GM23338 (cell line): Measurements from ENCODE around the gene KXD1. TPM values are rescaled to one million over a fixed set of nuclear protein-coding genes. Genes with fewer than 3 reads are reported as not detected.

Experiments
- ATAC-seq: fragments of 200-7000 bp; cut with Tn5 transposase; 3 replicates; pipeline ENCODE4 v1.9.1; 2020
- DNase-seq: peaks from one replicate; pipeline ENCODE4 v3.0.0-alpha.2; 2015; ENCODE audit warnings: low spot score
- H2AFZ ChIP-seq: fragments of 200-600 bp; sonication (generic); 2 replicates; pipeline ENCODE4 v1.8.0; 2016; ENCODE audit warnings: antibody characterized with exemption, mild to moderate bottlenecking, moderate library complexity
- H3F3A ChIP-seq: fragments of 200-600 bp; sonication (generic); replicated peaks from 2 replicates; pipeline ENCODE4 v1.8.0; 2017; ENCODE audit warnings: antibody characterized with exemption, mixed run types, low read depth
- H3K27ac ChIP-seq: fragments of 200-600 bp; sonication (generic); 2 replicates; pipeline ENCODE4 v1.6.1; 2016; ENCODE audit warnings: low read depth
- H3K27me3 ChIP-seq: fragments of 200-600 bp; sonication (generic); 2 replicates; pipeline ENCODE4 v1.8.0; 2016; ENCODE audit warnings: mild to moderate bottlenecking, mixed run types, moderate library complexity; ENCODE audit not compliant: insufficient read depth
- H3K36me3 ChIP-seq: fragments of 200-600 bp; sonication (generic); 2 replicates; pipeline ENCODE4 v1.8.0; 2016; ENCODE audit warnings: mild to moderate bottlenecking; ENCODE audit not compliant: insufficient read depth
- H3K4me1 ChIP-seq: fragments of 200-600 bp; sonication (generic); 2 replicates; pipeline ENCODE4 v1.8.0; 2016; ENCODE audit warnings: mild to moderate bottlenecking, moderate library complexity; ENCODE audit not compliant: insufficient read depth
- H3K4me2 ChIP-seq: fragments of 200-600 bp; sonication (generic); 2 replicates; pipeline ENCODE4 v1.7.1; 2017; ENCODE audit warnings: mixed run types
- H3K4me3 ChIP-seq: fragments of 200-600 bp; sonication (generic); 2 replicates; pipeline ENCODE4 v1.6.1; 2016; ENCODE audit warnings: mixed run types
- H3K79me2 ChIP-seq: fragments of 200-600 bp; sonication (generic); replicated peaks from 2 replicates; pipeline ENCODE4 v1.8.0; 2017; ENCODE audit warnings: mild to moderate bottlenecking; ENCODE audit not compliant: insufficient read depth
- H3K9me2 ChIP-seq: fragments of 200-600 bp; sonication (generic); 2 replicates; pipeline ENCODE4 v1.8.0; 2017; ENCODE audit not compliant: insufficient read depth
- H4K20me1 ChIP-seq: fragments of 200-600 bp; sonication (generic); replicated peaks from 2 replicates; pipeline ENCODE4 v1.8.0; 2017; ENCODE audit warnings: mild to moderate bottlenecking; ENCODE audit not compliant: insufficient read depth
- H3K27ac Mint-ChIP-seq: 2 replicates; pipeline ENCODE4 v1.8.0; 2020; ENCODE audit warnings: inconsistent platforms, mild to moderate bottlenecking, moderate library complexity, mixed read lengths
- H3K27me3 Mint-ChIP-seq: 3 replicates; pipeline ENCODE4 v1.8.0; 2022; ENCODE audit warnings: low read depth, mild to moderate bottlenecking, moderate library complexity, mixed read lengths, inconsistent platforms; ENCODE audit not compliant: insufficient read depth, poor library complexity
- H3K36me3 Mint-ChIP-seq: 3 replicates; pipeline ENCODE4 v1.8.0; 2021; ENCODE audit warnings: low read depth, mild to moderate bottlenecking, inconsistent platforms, moderate library complexity, mixed read lengths
- H3K4me1 Mint-ChIP-seq: 3 replicates; pipeline ENCODE4 v1.8.0; 2020; ENCODE audit warnings: mild to moderate bottlenecking, inconsistent platforms, mixed read lengths
- H3K4me3 Mint-ChIP-seq: 3 replicates; pipeline ENCODE4 v1.8.0; 2021; ENCODE audit warnings: moderate library complexity, mild to moderate bottlenecking, inconsistent platforms, mixed read lengths
- H3K9me3 Mint-ChIP-seq: 3 replicates; pipeline ENCODE4 v1.8.0; 2020; ENCODE audit warnings: moderate library complexity, mild to moderate bottlenecking, inconsistent platforms, mixed read lengths
- CREB1 ChIP-seq: fragments of 250-450 bp; sonication (Bioruptor Pico); IDR thresholded peaks from 2 replicates; pipeline ENCODE4 v1.5.0; 2020; ENCODE audit warnings: low read depth, mild to moderate bottlenecking, moderate library complexity
- EZH2 ChIP-seq: fragments of 200-600 bp; sonication (generic); IDR thresholded peaks from one replicate; pipeline ENCODE4 v1.8.0; 2017; ENCODE audit warnings: antibody characterized with exemption, mild to moderate bottlenecking, low read depth; ENCODE audit not compliant: unreplicated experiment
- EZH2phosphoT487 ChIP-seq: fragments of 200-600 bp; sonication (generic); IDR thresholded peaks from one replicate; pipeline ENCODE4 v1.8.1; 2018; ENCODE audit warnings: antibody characterized with exemption; ENCODE audit not compliant: unreplicated experiment
- NANOG ChIP-seq: IDR thresholded peaks from 2 replicates; pipeline ENCODE4 v1.6.1; 2016; ENCODE audit warnings: antibody characterized with exemption, borderline replicate concordance
- POLR2AphosphoS5 ChIP-seq: IDR thresholded peaks from 2 replicates; pipeline ENCODE4 v1.6.1; 2016; ENCODE audit warnings: antibody characterized with exemption, low read depth
- STAT1 ChIP-seq: IDR thresholded peaks from one replicate; pipeline ENCODE4 v1.6.1; 2016; ENCODE audit warnings: antibody characterized with exemption; ENCODE audit not compliant: unreplicated experiment
- ZNF114 ChIP-seq: fragments of 250-450 bp; sonication (Bioruptor Pico); IDR thresholded peaks from 2 replicates; pipeline ENCODE4 v1.5.0; 2020; ENCODE audit warnings: mild to moderate bottlenecking, moderate library complexity
- ZNF331 ChIP-seq: fragments of 250-450 bp; sonication (Bioruptor Pico); IDR thresholded peaks from 2 replicates; pipeline ENCODE4 v1.5.0; 2020; ENCODE audit warnings: low read depth, mild to moderate bottlenecking, moderate library complexity
- polyA plus RNA-seq: library from polyadenylated mRNA; unstranded; fragments of >200 nt; fragmentation: Nextera tagmentation; extraction: Ambion mirVana; gene quantifications from 2 replicates; pipeline ENCODE4 v1.2.1, GENCODE V29; 2016
- total RNA-seq: library from RNA; depleted of rRNA; stranded (reverse); fragments of >200 nt; shearing (Covaris generic); gene quantifications from 2 replicates; pipeline ENCODE4 v1.2.3, GENCODE V29; 2014
- TF ChIP-seq, protein P1 (sequence below), 2 experiments: fragments of 200-600 bp in 1 of 2; sonication (generic) in 1 of 2; conservative IDR thresholded peaks; 2 replicates each; pipeline versions ENCODE4 v1.5.1 to v1.6.1; 2016 to 2017; ENCODE audit warnings: antibody characterized with exemption in 2 of 2, low read depth in 2 of 2, mild to moderate bottlenecking in 2 of 2, moderate library complexity in 1 of 2
- TF ChIP-seq, protein P2 (sequence below): fragments of 250-450 bp; sonication (Bioruptor Pico); IDR thresholded peaks from 2 replicates; pipeline ENCODE4 v1.5.0; 2020; ENCODE audit warnings: mild to moderate bottlenecking, moderate library complexity
- TF ChIP-seq, protein P3 (sequence below): IDR thresholded peaks from 2 replicates; pipeline ENCODE4 v1.6.1; 2016; ENCODE audit warnings: antibody characterized with exemption
- TF ChIP-seq, protein P4 (sequence below): IDR thresholded peaks from one replicate; pipeline ENCODE4 v1.6.1; 2018; ENCODE audit warnings: antibody characterized with exemption; ENCODE audit not compliant: unreplicated experiment

The KXD1 gene
- total and polyA plus RNA-seq, 2 experiments from 2014 or later = 108 to 164 TPM

DNA sequence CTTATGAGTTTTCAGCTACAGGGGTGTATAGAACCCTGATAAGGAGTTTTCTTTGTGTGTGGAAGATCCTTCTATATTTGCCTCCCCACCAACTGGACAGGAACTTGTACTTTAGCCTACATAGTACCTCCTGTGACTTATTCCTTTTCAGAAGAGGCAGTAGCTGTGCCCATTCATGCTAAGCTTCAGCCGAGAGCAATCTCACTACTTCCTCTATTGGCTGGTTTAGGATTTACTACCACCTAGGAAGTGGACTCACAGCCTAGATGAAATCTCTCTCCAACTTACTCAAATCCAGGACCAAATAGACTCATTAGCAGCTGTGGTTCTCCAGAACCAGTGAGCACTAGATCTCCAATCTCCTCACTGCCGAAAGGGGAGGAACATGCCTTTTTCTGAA lies 28.6 kb downstream of the KXD1 start:
- H3K27me3 ChIP-seq = no peaks in the 10 kb centered on the region
- H3K9me2 ChIP-seq = no peaks in the 10 kb centered on the region
- peaks cover 3% of the 10 kb centered on the region; the same call in 1 of the 2 replicates for H3K79me2 ChIP-seq
- no peak overlapping the region for H2AFZ ChIP-seq
- no peak for TF ChIP-seq ZNF331 (CRISPR knock-in tag)
- TF ChIP-seq CREB1 (CRISPR knock-in tag) = no peak
- TF ChIP-seq EZH2phosphoT487 = no peak
- no peak for TF ChIP-seq EZH2
- no peak for TF ChIP-seq ZNF114
- TF ChIP-seq, protein P1, sequence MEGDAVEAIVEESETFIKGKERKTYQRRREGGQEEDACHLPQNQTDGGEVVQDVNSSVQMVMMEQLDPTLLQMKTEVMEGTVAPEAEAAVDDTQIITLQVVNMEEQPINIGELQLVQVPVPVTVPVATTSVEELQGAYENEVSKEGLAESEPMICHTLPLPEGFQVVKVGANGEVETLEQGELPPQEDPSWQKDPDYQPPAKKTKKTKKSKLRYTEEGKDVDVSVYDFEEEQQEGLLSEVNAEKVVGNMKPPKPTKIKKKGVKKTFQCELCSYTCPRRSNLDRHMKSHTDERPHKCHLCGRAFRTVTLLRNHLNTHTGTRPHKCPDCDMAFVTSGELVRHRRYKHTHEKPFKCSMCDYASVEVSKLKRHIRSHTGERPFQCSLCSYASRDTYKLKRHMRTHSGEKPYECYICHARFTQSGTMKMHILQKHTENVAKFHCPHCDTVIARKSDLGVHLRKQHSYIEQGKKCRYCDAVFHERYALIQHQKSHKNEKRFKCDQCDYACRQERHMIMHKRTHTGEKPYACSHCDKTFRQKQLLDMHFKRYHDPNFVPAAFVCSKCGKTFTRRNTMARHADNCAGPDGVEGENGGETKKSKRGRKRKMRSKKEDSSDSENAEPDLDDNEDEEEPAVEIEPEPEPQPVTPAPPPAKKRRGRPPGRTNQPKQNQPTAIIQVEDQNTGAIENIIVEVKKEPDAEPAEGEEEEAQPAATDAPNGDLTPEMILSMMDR (conservative IDR thresholded peaks at IDR 0.05; ENCODE audit: low read depth in 2 of 2) = no peak
- TF ChIP-seq POLR2AphosphoS5 = no peak
- TF ChIP-seq, protein P2, sequence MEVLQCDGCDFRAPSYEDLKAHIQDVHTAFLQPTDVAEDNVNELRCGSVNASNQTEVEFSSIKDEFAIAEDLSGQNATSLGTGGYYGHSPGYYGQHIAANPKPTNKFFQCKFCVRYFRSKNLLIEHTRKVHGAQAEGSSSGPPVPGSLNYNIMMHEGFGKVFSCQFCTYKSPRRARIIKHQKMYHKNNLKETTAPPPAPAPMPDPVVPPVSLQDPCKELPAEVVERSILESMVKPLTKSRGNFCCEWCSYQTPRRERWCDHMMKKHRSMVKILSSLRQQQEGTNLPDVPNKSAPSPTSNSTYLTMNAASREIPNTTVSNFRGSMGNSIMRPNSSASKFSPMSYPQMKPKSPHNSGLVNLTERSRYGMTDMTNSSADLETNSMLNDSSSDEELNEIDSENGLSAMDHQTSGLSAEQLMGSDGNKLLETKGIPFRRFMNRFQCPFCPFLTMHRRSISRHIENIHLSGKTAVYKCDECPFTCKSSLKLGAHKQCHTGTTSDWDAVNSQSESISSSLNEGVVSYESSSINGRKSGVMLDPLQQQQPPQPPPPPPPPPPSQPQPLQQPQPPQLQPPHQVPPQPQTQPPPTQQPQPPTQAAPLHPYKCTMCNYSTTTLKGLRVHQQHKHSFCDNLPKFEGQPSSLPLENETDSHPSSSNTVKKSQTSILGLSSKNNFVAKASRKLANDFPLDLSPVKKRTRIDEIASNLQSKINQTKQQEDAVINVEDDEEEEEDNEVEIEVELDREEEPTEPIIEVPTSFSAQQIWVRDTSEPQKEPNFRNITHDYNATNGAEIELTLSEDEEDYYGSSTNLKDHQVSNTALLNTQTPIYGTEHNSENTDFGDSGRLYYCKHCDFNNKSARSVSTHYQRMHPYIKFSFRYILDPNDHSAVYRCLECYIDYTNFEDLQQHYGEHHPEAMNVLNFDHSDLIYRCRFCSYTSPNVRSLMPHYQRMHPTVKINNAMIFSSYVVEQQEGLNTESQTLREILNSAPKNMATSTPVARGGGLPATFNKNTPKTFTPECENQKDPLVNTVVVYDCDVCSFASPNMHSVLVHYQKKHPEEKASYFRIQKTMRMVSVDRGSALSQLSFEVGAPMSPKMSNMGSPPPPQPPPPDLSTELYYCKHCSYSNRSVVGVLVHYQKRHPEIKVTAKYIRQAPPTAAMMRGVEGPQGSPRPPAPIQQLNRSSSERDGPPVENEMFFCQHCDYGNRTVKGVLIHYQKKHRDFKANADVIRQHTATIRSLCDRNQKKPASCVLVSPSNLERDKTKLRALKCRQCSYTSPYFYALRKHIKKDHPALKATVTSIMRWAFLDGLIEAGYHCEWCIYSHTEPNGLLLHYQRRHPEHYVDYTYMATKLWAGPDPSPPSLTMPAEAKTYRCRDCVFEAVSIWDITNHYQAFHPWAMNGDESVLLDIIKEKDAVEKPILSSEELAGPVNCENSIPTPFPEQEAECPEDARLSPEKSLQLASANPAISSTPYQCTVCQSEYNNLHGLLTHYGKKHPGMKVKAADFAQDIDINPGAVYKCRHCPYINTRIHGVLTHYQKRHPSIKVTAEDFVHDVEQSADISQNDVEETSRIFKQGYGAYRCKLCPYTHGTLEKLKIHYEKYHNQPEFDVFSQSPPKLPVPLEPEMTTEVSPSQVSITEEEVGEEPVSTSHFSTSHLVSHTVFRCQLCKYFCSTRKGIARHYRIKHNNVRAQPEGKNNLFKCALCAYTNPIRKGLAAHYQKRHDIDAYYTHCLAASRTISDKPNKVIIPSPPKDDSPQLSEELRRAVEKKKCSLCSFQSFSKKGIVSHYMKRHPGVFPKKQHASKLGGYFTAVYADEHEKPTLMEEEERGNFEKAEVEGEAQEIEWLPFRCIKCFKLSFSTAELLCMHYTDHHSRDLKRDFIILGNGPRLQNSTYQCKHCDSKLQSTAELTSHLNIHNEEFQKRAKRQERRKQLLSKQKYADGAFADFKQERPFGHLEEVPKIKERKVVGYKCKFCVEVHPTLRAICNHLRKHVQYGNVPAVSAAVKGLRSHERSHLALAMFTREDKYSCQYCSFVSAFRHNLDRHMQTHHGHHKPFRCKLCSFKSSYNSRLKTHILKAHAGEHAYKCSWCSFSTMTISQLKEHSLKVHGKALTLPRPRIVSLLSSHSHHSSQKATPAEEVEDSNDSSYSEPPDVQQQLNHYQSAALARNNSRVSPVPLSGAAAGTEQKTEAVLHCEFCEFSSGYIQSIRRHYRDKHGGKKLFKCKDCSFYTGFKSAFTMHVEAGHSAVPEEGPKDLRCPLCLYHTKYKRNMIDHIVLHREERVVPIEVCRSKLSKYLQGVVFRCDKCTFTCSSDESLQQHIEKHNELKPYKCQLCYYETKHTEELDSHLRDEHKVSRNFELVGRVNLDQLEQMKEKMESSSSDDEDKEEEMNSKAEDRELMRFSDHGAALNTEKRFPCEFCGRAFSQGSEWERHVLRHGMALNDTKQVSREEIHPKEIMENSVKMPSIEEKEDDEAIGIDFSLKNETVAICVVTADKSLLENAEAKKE (CRISPR knock-in tag) = no peak
- TF ChIP-seq NANOG = no peak
- TF ChIP-seq, protein P3, sequence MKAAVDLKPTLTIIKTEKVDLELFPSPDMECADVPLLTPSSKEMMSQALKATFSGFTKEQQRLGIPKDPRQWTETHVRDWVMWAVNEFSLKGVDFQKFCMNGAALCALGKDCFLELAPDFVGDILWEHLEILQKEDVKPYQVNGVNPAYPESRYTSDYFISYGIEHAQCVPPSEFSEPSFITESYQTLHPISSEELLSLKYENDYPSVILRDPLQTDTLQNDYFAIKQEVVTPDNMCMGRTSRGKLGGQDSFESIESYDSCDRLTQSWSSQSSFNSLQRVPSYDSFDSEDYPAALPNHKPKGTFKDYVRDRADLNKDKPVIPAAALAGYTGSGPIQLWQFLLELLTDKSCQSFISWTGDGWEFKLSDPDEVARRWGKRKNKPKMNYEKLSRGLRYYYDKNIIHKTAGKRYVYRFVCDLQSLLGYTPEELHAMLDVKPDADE = no peak
- TF ChIP-seq, protein P4, sequence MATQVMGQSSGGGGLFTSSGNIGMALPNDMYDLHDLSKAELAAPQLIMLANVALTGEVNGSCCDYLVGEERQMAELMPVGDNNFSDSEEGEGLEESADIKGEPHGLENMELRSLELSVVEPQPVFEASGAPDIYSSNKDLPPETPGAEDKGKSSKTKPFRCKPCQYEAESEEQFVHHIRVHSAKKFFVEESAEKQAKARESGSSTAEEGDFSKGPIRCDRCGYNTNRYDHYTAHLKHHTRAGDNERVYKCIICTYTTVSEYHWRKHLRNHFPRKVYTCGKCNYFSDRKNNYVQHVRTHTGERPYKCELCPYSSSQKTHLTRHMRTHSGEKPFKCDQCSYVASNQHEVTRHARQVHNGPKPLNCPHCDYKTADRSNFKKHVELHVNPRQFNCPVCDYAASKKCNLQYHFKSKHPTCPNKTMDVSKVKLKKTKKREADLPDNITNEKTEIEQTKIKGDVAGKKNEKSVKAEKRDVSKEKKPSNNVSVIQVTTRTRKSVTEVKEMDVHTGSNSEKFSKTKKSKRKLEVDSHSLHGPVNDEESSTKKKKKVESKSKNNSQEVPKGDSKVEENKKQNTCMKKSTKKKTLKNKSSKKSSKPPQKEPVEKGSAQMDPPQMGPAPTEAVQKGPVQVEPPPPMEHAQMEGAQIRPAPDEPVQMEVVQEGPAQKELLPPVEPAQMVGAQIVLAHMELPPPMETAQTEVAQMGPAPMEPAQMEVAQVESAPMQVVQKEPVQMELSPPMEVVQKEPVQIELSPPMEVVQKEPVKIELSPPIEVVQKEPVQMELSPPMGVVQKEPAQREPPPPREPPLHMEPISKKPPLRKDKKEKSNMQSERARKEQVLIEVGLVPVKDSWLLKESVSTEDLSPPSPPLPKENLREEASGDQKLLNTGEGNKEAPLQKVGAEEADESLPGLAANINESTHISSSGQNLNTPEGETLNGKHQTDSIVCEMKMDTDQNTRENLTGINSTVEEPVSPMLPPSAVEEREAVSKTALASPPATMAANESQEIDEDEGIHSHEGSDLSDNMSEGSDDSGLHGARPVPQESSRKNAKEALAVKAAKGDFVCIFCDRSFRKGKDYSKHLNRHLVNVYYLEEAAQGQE = no peak
- no peak for TF ChIP-seq STAT1
- peaks cover 7% of the 10 kb centered on the region; the same call in 1 of the 2 replicates for H3K4me1 ChIP-seq
- H3K27ac Mint-ChIP-seq = no peak overlapping the region
- ATAC-seq (no peak), DNase-seq (no peak)
- no peak overlapping the region for H3K27ac ChIP-seq
- no peak overlapping the region for H3K4me3 Mint-ChIP-seq
- H3K9me3 Mint-ChIP-seq = 0 out of 3 replicates have a peak, but pooled peaks cover 4% of the 10 kb centered on the region
- H3K27me3 Mint-ChIP-seq = peaks cover 35% of the 10 kb centered on the region
- peaks cover 14% of the 10 kb centered on the region for H3F3A ChIP-seq
- peaks cover 10% of the 10 kb centered on the region for H3K36me3 Mint-ChIP-seq
- H3K4me3 ChIP-seq = no peak overlapping the region
- no peaks in the 10 kb centered on the region; the same call in 1 of the 2 replicates for H4K20me1 ChIP-seq
- H3K4me2 ChIP-seq = no peak overlapping the region
- no peaks in the 10 kb centered on the region for H3K36me3 ChIP-seq
- peaks cover 15% of the 10 kb centered on the region for H3K4me1 Mint-ChIP-seq
